Activated naive CD4-positive, alpha-beta T cell treated with Interleukin-2 at 50 U/mL for 16 hours (primary cell): Measurements from ENCODE around the gene TEX14.
"Not testable (repeated sequence)": the region's sequence is repeated elsewhere in the genome, so short reads cannot be mapped to it uniquely, and the experiment has no call there.

Experiments
- DNase-seq: peaks from one replicate; pipeline ENCODE4 v3.0.0-alpha.2; 2020

The TEX14 gene

DNA sequence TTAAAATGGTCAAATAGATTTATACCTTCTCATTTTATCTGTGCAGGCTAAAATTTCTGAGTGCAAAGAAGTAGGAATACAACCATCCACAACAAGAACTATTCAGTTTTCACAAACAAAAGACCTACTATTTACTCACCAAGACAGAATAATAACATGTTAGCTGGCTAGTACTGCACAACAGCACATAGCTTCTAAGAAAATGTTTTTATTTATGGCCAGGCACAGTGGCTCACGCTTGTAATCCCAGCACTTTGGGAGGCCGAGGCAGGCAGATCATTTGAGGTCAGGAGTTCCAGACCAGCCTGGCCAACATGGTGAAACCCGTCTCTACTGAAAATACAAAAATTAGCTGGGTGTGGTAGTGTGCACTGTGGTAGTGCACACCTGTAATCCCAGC lies 136.7 kb downstream of the TEX14 start:
- DNase-seq, result not testable (repeated sequence)

- DNase-seq, result no peak
Observed at GRCh38 chr17:58541249-58541648, 150.6 kb downstream of the TEX14 start.

- DNase-seq, result no peak
Observed at GRCh38 chr17:58539698-58540097, 152.1 kb downstream of the TEX14 start.

GRCh38 chr17:58538811-58539409 lies 152.9 kb downstream of the TEX14 start:
- DNase-seq, result no peak

DNA sequence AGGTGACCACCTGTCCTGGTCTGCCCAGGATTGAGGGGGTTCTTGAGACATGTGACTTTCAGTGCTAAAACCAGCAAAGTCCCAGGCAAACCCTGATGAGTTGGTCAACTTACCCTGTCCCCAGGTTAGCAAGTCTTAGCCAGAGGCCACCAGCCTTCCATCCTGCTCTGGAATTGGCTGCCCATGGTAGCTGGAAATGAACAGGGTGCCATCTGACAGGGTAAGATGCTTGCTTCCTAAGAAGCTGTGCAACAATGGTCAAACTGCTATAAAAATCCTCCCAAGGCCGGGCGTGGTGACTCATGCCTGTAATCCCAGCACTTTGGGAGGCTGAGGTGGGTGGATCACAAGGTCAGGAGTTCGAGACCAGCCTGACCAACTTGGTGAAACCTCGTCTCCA lies 154.6 kb downstream of the TEX14 start:
- no peak for DNase-seq

DNA sequence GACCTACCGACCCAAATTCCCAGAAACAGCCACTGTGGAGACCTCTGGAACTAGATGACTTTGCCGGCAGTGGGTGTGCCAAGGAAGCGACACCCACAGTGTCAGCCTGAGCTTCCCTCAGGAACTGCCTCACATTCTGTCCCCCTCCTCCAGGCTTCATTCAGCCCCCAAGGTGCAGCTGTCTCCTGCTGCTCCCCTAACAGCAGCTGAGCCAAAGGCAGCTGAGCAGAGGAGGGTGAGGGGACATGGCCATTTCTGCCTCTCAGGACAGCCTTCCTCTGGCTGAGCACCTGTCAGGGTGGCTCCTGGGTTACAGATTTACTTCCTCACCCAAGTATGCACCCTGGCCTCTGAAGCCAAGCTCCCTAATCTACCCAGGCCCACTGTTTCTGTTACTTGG lies 155.3 kb downstream of the TEX14 start:
- no peak for DNase-seq

- DNase-seq, result no peak
Observed at GRCh38 chr17:58535431-58535830, 156.4 kb downstream of the TEX14 start.

DNA sequence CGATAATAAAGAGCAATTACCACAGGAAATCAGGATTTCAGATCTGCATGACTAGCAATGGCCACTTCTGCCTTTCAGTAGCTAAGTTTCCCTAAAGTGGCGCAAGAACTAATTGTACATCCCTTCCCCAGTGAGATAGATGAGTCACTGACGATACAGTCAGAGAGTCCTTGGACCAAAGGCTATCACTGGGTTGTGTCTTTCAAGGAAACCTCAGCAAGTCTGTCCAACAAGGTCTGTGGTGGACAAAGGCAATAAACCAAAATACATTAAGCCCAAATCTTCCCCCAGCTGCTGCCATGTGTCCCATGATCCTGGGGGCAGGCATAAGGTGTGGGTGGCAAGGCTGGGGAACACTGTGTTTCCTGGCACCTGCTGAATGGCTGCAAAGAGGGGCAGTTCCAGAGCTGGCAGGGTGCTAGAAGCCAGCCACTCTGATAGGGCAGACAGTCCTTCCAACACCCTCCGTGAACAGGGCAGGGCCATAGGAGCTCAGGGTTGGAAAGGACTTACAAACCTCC lies 156.9 kb downstream of the TEX14 start:
- no peak for DNase-seq

- no peak for DNase-seq
Observed at GRCh38 chr17:58534331-58534730, 157.5 kb downstream of the TEX14 start.

GRCh38 chr17:58533616-58534188 lies 158.1 kb downstream of the TEX14 start:
- no peak for DNase-seq

GRCh38 chr17:58532555-58532951 lies 159.3 kb downstream of the TEX14 start:
- DNase-seq, result no peak

DNA sequence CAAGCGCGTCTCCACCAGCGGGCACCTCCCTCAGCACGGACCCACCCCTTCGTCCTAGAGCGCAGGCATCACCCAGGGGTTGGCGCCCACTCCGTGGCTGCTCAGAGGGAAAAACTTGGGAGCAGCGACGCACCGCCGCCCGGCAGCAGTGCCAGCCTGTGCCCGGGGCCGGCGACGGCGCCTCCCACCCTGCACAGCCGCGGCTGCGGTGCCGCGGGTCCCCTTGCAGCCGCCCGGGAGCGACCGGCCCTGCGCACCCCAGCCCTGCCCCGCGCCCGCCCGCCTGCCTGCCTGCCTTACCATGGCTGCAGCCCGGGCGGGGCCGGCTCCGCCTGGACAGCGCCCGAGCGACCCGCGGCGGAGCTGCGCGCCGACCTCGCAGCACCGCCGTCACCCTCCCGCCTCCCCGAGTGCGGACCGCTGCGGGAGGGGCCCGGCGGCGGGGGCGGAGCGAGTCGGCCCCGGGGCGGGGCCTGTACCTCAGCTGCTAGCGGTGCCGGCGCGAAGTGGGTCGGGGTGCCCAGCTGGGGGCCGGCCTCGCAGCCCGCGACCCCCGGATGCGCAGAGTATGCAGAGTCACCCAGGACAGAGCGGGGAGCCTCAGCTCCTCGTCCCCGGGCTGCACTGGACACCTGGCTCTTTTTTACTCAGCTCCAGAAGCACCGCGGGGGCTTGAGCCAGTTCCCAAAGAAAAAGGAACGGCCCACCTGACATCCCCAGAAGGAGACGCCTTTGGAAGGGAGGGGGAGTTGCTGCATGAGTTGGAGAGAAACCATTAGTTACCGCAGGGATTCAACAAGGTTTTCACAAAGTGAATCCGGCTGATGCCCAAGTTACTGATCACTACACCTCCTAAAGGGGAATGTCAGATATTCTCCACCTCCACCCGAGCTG lies 159.9 kb downstream of the TEX14 start:
- DNase-seq, result peak; percentile 73

- no peak for DNase-seq
Observed at GRCh38 chr17:58531122-58531521, 160.7 kb downstream of the TEX14 start.

DNA sequence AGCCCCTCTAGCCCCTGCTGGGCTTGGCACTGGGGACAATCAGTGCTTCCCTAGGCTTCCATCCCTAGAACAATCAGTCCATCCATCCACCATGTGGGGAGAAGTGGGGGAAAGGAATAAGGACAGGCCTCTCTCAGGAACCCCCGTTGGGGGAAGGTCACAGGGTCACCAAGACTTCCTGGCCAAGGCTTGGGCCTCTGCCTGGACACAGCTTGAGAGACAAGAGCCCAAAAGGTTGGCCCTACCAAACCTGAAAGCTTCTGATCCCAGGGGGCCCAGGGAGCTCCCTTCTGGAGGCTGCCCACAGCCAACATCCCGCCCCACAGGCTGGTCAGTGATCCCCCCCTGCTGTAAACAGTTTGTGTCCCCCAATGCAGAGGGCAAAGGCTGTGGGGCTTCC lies 161.2 kb downstream of the TEX14 start:
- no peak for DNase-seq

DNA sequence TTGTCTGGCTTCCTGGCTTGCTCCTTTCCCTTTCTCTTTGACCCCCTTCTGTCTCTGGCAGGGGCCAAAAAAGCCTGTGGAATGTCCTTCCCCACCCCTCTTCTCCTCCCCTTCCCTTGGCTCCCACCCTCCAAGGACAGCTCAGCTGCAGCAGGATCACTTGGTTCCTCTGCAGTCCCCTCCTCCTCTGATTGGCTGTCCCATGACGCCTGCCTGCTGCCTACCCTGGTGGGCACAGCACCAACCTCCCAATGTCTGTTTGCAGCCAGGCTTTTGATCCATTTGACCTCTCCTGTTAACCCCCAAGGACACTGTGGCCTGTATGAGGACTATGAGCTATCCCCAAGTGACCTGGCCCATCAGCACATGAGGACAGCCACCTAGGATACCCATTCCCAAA lies 162.6 kb downstream of the TEX14 start:
- DNase-seq, result no peak

- no peak for DNase-seq
Observed at GRCh38 chr17:58528443-58528842, 163.4 kb downstream of the TEX14 start.

GRCh38 chr17:58527949-58528348 lies 163.9 kb downstream of the TEX14 start:
- no peak for DNase-seq

DNA sequence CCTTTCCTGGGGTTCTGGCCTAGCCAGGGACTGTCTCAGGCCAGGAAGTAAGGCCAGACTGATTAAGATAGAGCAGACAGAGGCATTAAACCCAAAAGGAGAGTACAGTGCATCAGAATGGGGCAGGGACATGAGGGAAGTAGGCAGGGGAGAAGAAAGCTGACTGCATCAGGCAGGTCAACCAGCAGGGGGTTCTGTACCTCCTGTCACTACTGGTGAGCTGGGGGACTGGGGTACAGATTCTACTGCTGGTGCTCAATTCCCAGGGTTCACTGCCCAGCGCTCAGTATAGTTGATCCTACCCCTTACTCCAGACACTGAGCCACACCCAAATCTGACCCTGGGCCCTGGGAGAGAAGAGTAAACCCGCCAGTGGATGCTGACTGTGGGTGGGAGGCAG lies 164.5 kb downstream of the TEX14 start:
- DNase-seq, result no peak

DNA sequence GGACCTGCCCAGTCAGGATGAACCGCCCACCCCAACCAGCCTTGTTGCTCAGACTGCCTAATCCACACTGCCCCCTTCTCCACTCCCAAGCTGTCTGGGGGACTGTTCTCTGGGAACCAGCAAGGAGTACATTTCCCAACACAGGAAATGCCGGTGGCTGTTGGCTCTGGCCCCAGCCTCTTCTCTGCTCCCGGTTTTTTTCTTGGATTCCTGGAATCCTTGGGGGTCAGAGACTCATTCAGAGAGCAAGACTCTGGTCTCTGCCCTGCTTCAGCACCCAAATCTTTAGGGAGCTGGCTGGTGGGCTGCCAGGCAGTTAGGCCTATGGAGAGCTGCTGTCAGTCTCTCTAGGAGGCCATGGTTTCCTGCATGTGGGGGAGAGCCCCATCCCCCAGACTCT lies 166.6 kb downstream of the TEX14 start:
- DNase-seq, result no peak

DNA sequence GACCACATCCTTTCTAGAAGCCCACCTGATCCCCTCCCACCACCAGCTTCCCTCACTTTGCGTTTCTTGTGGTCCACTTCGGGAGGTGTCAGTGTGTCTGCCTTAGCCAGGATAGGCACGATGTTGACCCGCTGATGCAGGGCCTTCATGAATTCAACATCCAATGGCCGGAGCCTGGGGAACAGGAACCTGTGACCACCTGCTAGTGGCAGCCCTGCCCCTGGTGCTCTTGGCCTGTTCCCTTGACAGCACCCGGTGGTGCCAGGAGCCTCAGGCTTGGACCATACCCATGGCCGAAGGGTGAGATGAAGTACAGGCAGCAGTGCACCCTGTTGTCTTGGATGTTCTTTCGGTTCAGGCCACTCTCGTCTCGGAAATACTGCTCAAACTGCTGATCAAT lies 170.2 kb downstream of the TEX14 start:
- no peak for DNase-seq

- DNase-seq, result no peak
Observed at GRCh38 chr17:58520843-58521430, 170.9 kb downstream of the TEX14 start.

DNA sequence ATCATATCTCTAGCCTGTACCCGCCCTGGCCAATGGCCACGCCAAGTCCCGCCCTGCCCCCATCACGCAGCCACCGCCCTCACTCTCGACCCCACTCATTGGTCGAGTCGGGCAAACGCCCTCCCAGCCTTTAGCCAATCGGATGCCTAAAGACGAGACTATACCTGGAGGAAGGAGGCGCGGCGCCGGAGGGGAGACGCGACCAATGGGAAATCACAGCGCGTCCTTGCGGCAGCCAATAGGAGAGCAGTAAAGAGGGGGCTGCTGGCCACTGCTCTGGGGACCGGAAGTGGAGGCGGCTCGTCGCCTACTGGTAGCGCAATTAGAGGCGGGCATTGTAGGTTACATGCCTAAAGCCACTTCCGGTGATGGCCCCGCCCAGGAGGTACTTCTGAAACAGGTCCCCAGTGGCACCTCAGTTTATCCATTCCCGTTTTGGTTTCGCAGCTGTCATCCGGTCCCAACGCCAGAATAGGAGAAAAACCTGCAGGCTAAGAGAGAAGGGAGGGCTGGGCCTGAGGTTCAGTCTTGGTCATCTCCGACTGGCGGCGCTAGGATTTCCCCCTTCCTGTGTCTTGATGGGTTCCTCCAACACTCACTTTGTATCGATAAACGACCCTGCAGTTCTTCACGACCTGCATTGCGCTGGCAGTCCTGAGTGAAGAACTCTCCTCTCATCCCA lies 173.8 kb downstream of the TEX14 start:
- DNase-seq, result peak; percentile 100

- no peak for DNase-seq
Observed at GRCh38 chr17:58517378-58517927, 174.4 kb downstream of the TEX14 start.
